ENCODE data around the gene LLCFC1. TPM values are rescaled to one million over a fixed set of nuclear protein-coding genes. Genes with fewer than 3 reads are reported as not detected.

The LLCFC1 gene
- total RNA-seq, 4 donors from 2014 or later, result not detected

GRCh38 chr7:142962991-142963390 is 23.7 kb downstream of the LLCFC1 start:
- no peak for ATAC-seq
- no peak overlapping the region for H3K27ac ChIP-seq
- no peaks in the 10 kb centered on the region for H3K4me1 ChIP-seq
- WGBS, 2 donors (ENCODE audit: low coverage in 1 of 2), result 33 to 42% methylated on average over 1 of the region's 1 CpG
- no peaks in the 10 kb centered on the region for H3K9me3 ChIP-seq
- H3K27me3 ChIP-seq, result peaks cover 19% of the 10 kb centered on the region
- TF ChIP-seq POLR2AphosphoS5 (IDR thresholded peaks at IDR 0.05) (no peak), POLR2A (IDR thresholded peaks at IDR 0.05) (no peak), CTCF (IDR thresholded peaks at IDR 0.05) (no peak), EP300 (IDR thresholded peaks at IDR 0.05) (no peak)
- no peak overlapping the region for H3K4me3 ChIP-seq
- no peaks in the 10 kb centered on the region for H3K36me3 ChIP-seq

GRCh38 chr7:142963993-142964392 is 24.7 kb downstream of the LLCFC1 start:
- 74 to 88% methylated on average over 2 of the region's 2 CpGs for WGBS, 2 donors (ENCODE audit: low coverage in 1 of 2)
- TF ChIP-seq POLR2A (IDR thresholded peaks at IDR 0.05) (no peak), POLR2AphosphoS5 (IDR thresholded peaks at IDR 0.05) (no peak), EP300 (IDR thresholded peaks at IDR 0.05) (no peak), CTCF (IDR thresholded peaks at IDR 0.05) (no peak)
- no peak overlapping the region for H3K27ac ChIP-seq

GRCh38 chr7:142964502-142965246 is 25.4 kb downstream of the LLCFC1 start:
- no peak overlapping the region for H3K27ac ChIP-seq
- WGBS, 2 donors (ENCODE audit: low coverage in 1 of 2), result 83 to 85% methylated on average over 5 to 6 of the region's 6 CpGs
- no peaks in the 10 kb centered on the region for H3K9me3 ChIP-seq
- H3K4me1 ChIP-seq, result no peaks in the 10 kb centered on the region
- H3K4me3 ChIP-seq, result no peak overlapping the region
- H3K27me3 ChIP-seq, result peaks cover 19% of the 10 kb centered on the region
- ATAC-seq, result no peak
- H3K36me3 ChIP-seq, result no peaks in the 10 kb centered on the region
- no peak for TF ChIP-seq POLR2A (IDR thresholded peaks at IDR 0.05)
- no peak for TF ChIP-seq CTCF (IDR thresholded peaks at IDR 0.05)
- no peak for TF ChIP-seq EP300 (IDR thresholded peaks at IDR 0.05)
- no peak for TF ChIP-seq POLR2AphosphoS5 (IDR thresholded peaks at IDR 0.05)

More at GRCh38 chr7:142963993-142964392, 24.7 kb downstream of the LLCFC1 start:
- no peak for ATAC-seq
- no peaks in the 10 kb centered on the region for H3K4me1 ChIP-seq
- H3K27me3 ChIP-seq, result peaks cover 19% of the 10 kb centered on the region
- H3K36me3 ChIP-seq, result no peaks in the 10 kb centered on the region
- H3K4me3 ChIP-seq, result no peak overlapping the region
- no peaks in the 10 kb centered on the region for H3K9me3 ChIP-seq

- Histone ChIP-seq H3K9me3 (no peaks in the 10 kb centered on the region), H3K36me3 (no peaks in the 10 kb centered on the region), H3K4me3 (no peak overlapping the region), H3K27me3 (peaks cover 18% of the 10 kb centered on the region), H3K27ac (no peak overlapping the region), H3K4me1 (no peaks in the 10 kb centered on the region)
- no peak for TF ChIP-seq POLR2A (IDR thresholded peaks at IDR 0.05)
- no peak for TF ChIP-seq POLR2AphosphoS5 (IDR thresholded peaks at IDR 0.05)
- TF ChIP-seq EP300 (IDR thresholded peaks at IDR 0.05), result no peak
- TF ChIP-seq CTCF (IDR thresholded peaks at IDR 0.05), result no peak
- 78 to 79% methylated on average over 4 of the region's 4 CpGs for WGBS, 2 donors (ENCODE audit: low coverage in 1 of 2)
- no peak for ATAC-seq
Observed at GRCh38 chr7:142968229-142968628, 28.9 kb downstream of the LLCFC1 start.

- H3K27ac ChIP-seq, result no peak overlapping the region
- H3K9me3 ChIP-seq, result no peaks in the 10 kb centered on the region
- no peak for TF ChIP-seq EP300 (IDR thresholded peaks at IDR 0.05)
- TF ChIP-seq POLR2A (IDR thresholded peaks at IDR 0.05), result no peak
- no peak for TF ChIP-seq CTCF (IDR thresholded peaks at IDR 0.05)
- no peak for TF ChIP-seq POLR2AphosphoS5 (IDR thresholded peaks at IDR 0.05)
- H3K4me1 ChIP-seq, result no peaks in the 10 kb centered on the region
- no peak overlapping the region for H3K4me3 ChIP-seq
- no peak for ATAC-seq
- 60 to 74% methylated on average over 3 to 4 of the region's 4 CpGs for WGBS, 2 donors (ENCODE audit: low coverage in 1 of 2)
- H3K27me3 ChIP-seq, result peaks cover 10% of the 10 kb centered on the region
- no peaks in the 10 kb centered on the region for H3K36me3 ChIP-seq
Observed at GRCh38 chr7:142969183-142969582, 29.9 kb downstream of the LLCFC1 start.
